K562 (cell line): ENCODE results near the gene ABLIM1. TPM values are rescaled to one million over a fixed set of nuclear protein-coding genes. Genes with fewer than 3 reads are reported as not detected.

Experiments used
- ATAC-seq: fragments of 200-7000 bp; cut with Tn5 transposase; 3 replicates; pipeline ENCODE4 v1.9.1; 2020; ENCODE audit warnings: moderate library complexity
- BruUV-seq: library from RNA; stranded (reverse); fragments of 400-500 nt; replicated peaks from 2 replicates; lab custom pipeline; 2021; lab: Mats Ljungman, UMichigan
- CTCF ChIA-PET: fragments of 300-600 bp; formaldehyde crosslinking; extraction: SDS; loops from one replicate; lab custom pipeline; 2021; ENCODE audit warnings: low intra/inter-chr PET ratio; lab: Yijun Ruan, JAX
- POLR2A ChIA-PET: fragments of 300-600, 350-650 bp; sonication (Branson Sonifier 250); formaldehyde crosslinking; extraction: SDS; loops from one replicate; lab custom pipeline; 2021; ENCODE audit warnings: antibody characterized with exemption, inconsistent platforms; lab: Yijun Ruan, JAX
- DNase-seq, 4 experiments: peaks; one replicate each; pipeline versions ENCODE4 v3.0.0 to v3.0.0-alpha.2; 2011 to 2018; ENCODE audit warnings: low spot score in 3 of 4, mixed read lengths in 3 of 4; ENCODE audit errors: extremely low read depth in 1 of 4
- FAIRE-seq: peaks from 2 replicates; lab custom pipeline; 2011; peaks lifted over from hg19 to GRCh38; lab: Jason Lieb, UNC
- H2AFZ ChIP-seq: 2 replicates; pipeline ENCODE4 v1.6.0; 2011; ENCODE audit warnings: low read depth, low read length, control low read depth, inconsistent platforms
- H3K27ac ChIP-seq: fragments of 200-600 bp; 3 replicates; pipeline ENCODE4 v1.8.0; 2011; ENCODE audit warnings: low read depth, mild to moderate bottlenecking, control low read depth, inconsistent platforms, low read length, moderate library complexity, mixed read lengths; ENCODE audit errors: extremely low read depth
- H3K27me3 ChIP-seq, 2 experiments: fragments of 300-600 bp in 1 of 2; 2 replicates in 1 of 2; 3 replicates in 1 of 2; pipeline versions ENCODE4 v1.6.0 to v1.8.0; 2011; ENCODE audit warnings: inconsistent platforms in 2 of 2, low read length in 2 of 2, mild to moderate bottlenecking in 1 of 2, mixed read lengths in 1 of 2, moderate library complexity in 1 of 2; ENCODE audit not compliant: control insufficient read depth in 2 of 2, insufficient read depth in 2 of 2
- H3K36me3 ChIP-seq: fragments of 300-600 bp; 3 replicates; pipeline ENCODE4 v1.8.0; 2011; ENCODE audit warnings: mild to moderate bottlenecking, low read length, inconsistent platforms; ENCODE audit not compliant: control insufficient read depth, insufficient read depth
- H3K4me1 ChIP-seq, 2 experiments: fragments of 200-600 bp in 1 of 2; replicated peaks in 1 of 2; 2 replicates in 1 of 2; 3 replicates in 1 of 2; pipeline versions ENCODE4 v1.5.1 to v1.8.0; 2011; ENCODE audit warnings: inconsistent platforms in 2 of 2, low read length in 2 of 2, mild to moderate bottlenecking in 1 of 2, mixed read lengths in 1 of 2, moderate library complexity in 1 of 2; ENCODE audit not compliant: control insufficient read depth in 2 of 2, insufficient read depth in 2 of 2
- H3K4me2 ChIP-seq: 2 replicates; pipeline ENCODE4 v1.6.1; 2011; ENCODE audit warnings: low read length, control low read depth, inconsistent platforms, mixed read lengths; ENCODE audit not compliant: insufficient read depth
- H3K4me3 ChIP-seq: fragments of 200-600 bp; sonication (generic), shearing (Covaris generic); 2 replicates; pipeline ENCODE4 v1.5.1; 2016; ENCODE audit warnings: control low read depth, inconsistent platforms
- H3K79me2 ChIP-seq: fragments of 200-600 bp; 3 replicates; pipeline ENCODE4 v1.8.0; 2011; ENCODE audit warnings: low read length, inconsistent platforms; ENCODE audit not compliant: control insufficient read depth, insufficient read depth
- H3K9ac ChIP-seq, 2 experiments: 2 replicates each; pipeline versions ENCODE4 v1.6.0 to v1.6.1; 2011; ENCODE audit warnings: low read depth in 2 of 2, low read length in 2 of 2, control low read depth in 1 of 2, inconsistent platforms in 1 of 2, mild to moderate bottlenecking in 1 of 2, mixed read lengths in 1 of 2; ENCODE audit not compliant: insufficient read depth in 1 of 2
- H3K9me1 ChIP-seq: one replicate; pipeline ENCODE4 v1.6.0; 2011; ENCODE audit warnings: inconsistent platforms, mild to moderate bottlenecking, low read length, moderate library complexity; ENCODE audit not compliant: control insufficient read depth, insufficient read depth
- H3K9me3 ChIP-seq: replicated peaks from 2 replicates; pipeline ENCODE4 v1.5.1; 2011; ENCODE audit warnings: low read depth, low read length, inconsistent platforms; ENCODE audit not compliant: control insufficient read depth, insufficient read depth
- H4K20me1 ChIP-seq: replicated peaks from 2 replicates; pipeline ENCODE4 v1.6.1; 2011; ENCODE audit warnings: low read length, inconsistent platforms, mixed read lengths; ENCODE audit not compliant: control insufficient read depth, insufficient read depth
- GABPA ChIP-seq: fragments of 200-800 bp; sonication (Bioruptor generic); conservative IDR thresholded peaks from 2 replicates; pipeline ENCODE4 v1.6.1; 2016; ENCODE audit warnings: low read depth, missing genetic modification characterization, missing compliant biosample characterization
- PPARD ChIP-seq: fragments of 250-450 bp; sonication (Bioruptor Pico); IDR thresholded peaks from 2 replicates; pipeline ENCODE4 v1.8.0; 2022; ENCODE audit warnings: inconsistent platforms, mild to moderate bottlenecking, moderate library complexity
- TSHZ1 ChIP-seq: fragments of 250-450 bp; sonication (Bioruptor Pico); IDR thresholded peaks from 2 replicates; pipeline ENCODE4 v1.4.0; 2020; ENCODE audit warnings: mild to moderate bottlenecking, moderate library complexity
- ZMIZ1 ChIP-seq, 2 experiments: fragments of 150-350 bp in 1 of 2; IDR thresholded peaks; 2 replicates each; pipeline ENCODE4 v1.6.1; 2012 to 2016; ENCODE audit warnings: low read depth in 2 of 2, low read length in 2 of 2, mild to moderate bottlenecking in 1 of 2, moderate library complexity in 1 of 2
- ZNF146 ChIP-seq: IDR thresholded peaks from one replicate; pipeline ENCODE4 v1.6.1; 2018; ENCODE audit warnings: missing compliant biosample characterization; ENCODE audit not compliant: unreplicated experiment
- ZNF445 ChIP-seq: fragments of 250-450 bp; sonication (Bioruptor Pico); IDR thresholded peaks from 2 replicates; pipeline ENCODE4 v1.4.0; 2020; ENCODE audit warnings: low read depth, mild to moderate bottlenecking, moderate library complexity
- WGBS: fragments of 100-300 bp; shearing (Covaris generic); methylation state at CpG from one replicate; pipeline ENCODE4 v1.1.6; 2016; ENCODE audit warnings: low coverage, mixed read lengths; ENCODE audit not compliant: insufficient coverage; ENCODE audit errors: missing lambda C conversion rate; 5-methylcytosine and 5-hydroxymethylcytosine counted together
- in situ Hi-C: fragments of 300-500 bp; cut with MboI; formaldehyde crosslinking; loops from 4 replicates; pipeline ENCODE4 v1.15.0; 2018; ENCODE audit warnings: inconsistent platforms, mixed read lengths
- intact Hi-C: fragments of 100-400 bp; cut with micrococcal nuclease; formaldehyde crosslinking; loops from 2 replicates; pipeline ENCODE4 v1.14.2; 2022
- polyA plus RNA-seq, 8 experiments: library from polyadenylated mRNA; depleted of rRNA in 4 of 8; stranded (reverse) in 5 of 8; unstranded in 3 of 8; fragments of >200 nt; fragmentation: Nextera tagmentation in 2 of 8; fragmentation: Illumina TruSeq in 1 of 8; extraction: Ambion mirVana in 2 of 8; extraction: Trizol in 1 of 8; gene quantifications; 2 replicates each; pipeline versions ENCODE4 v1.2.1 to v1.2.3, GENCODE V29; 2011 to 2014; ENCODE audit warnings: inconsistent platforms in 1 of 8, missing spikeins in 1 of 8
- total RNA-seq, 7 experiments: library from RNA; depleted of rRNA in 6 of 7; stranded (reverse); fragments of >200 nt in 6 of 7; fragmentation: Illumina TruSeq in 2 of 7; extraction: Trizol in 2 of 7; gene quantifications; 2 replicates each; pipeline versions ENCODE4 v1.2.1 to v1.2.3, GENCODE V29; 2011 to 2021; ENCODE audit warnings: low replicate concordance in 1 of 7

ABLIM1 gene
- total and polyA plus RNA-seq, 9 of the 15 experiments (the other 6 are each of a cell fraction or from before 2014, with no cell fraction given): 0.07 to 0.49 (median 0.14) TPM; not detected in 6

- no peak overlapping the region for H2AFZ ChIP-seq
- no peak for FAIRE-seq
- 14% methylated on average over 1 of the region's 1 CpG for WGBS
- no peaks in the 10 kb centered on the region for H3K9me3 ChIP-seq
- no peaks in the 10 kb centered on the region for H3K36me3 ChIP-seq
- H3K4me2 ChIP-seq: no peak overlapping the region
- peaks cover 2 to 6% of the 10 kb centered on the region in 2 experiments; a peak in 3 of 5 replicates for H3K4me1 ChIP-seq
- H3K27ac ChIP-seq: no peak overlapping the region
- TF ChIP-seq ZNF146: peak; percentile 50
- no peak for TF ChIP-seq PPARD (CRISPR knock-in tag)
- TF ChIP-seq, all 486 proteins: peak for 1
- H3K4me3 ChIP-seq: no peak overlapping the region
- H3K79me2 ChIP-seq: no peaks in the 10 kb centered on the region
- intact Hi-C loops (no loop called here), in situ Hi-C loops (no loop called here)
- H4K20me1 ChIP-seq: no peaks in the 10 kb centered on the region
- ATAC-seq: no peak
- H3K27me3 ChIP-seq: peaks cover 0 to 13% of the 10 kb centered on the region in 2 experiments; a peak in 3 of 5 replicates
- no peak for DNase-seq
- BruUV-seq: no TSS peak
- no peak overlapping the region for H3K9ac ChIP-seq
- H3K9me1 ChIP-seq: no peaks in the 10 kb centered on the region
- ChIA-PET POLR2A (no interaction called here), CTCF (no interaction called here)
Measured at GRCh38 chr10:114406455-114406854, 251.6 kb downstream of the ABLIM1 start.

- DNase-seq: no peak
- H3K36me3 ChIP-seq: no peaks in the 10 kb centered on the region
- intact Hi-C loops: no loop called here
- H4K20me1 ChIP-seq: no peaks in the 10 kb centered on the region; the same call in 1 of the 2 replicates
- H2AFZ ChIP-seq: no peak overlapping the region
- no peak for FAIRE-seq
- H3K27me3 ChIP-seq: peaks cover 0 to 13% of the 10 kb centered on the region in 2 experiments; a peak in 3 of 5 replicates
- POLR2A ChIA-PET: interaction anchor here (0.6 kb wide), 1 partner anchor 308 kb away, joined by 3 read pairs; no protein-coding TSS in a partner anchor
- H3K4me1 ChIP-seq: peaks cover 2 to 6% of the 10 kb centered on the region in 2 experiments; a peak in 3 of 5 replicates
- BruUV-seq: no TSS peak
- no peaks in the 10 kb centered on the region for H3K9me3 ChIP-seq
- no peak overlapping the region for H3K4me3 ChIP-seq
- no peak for ATAC-seq
- H3K27ac ChIP-seq: no peak overlapping the region
- H3K9ac ChIP-seq: no peak overlapping the region
- in situ Hi-C loops: no loop called here
- H3K4me2 ChIP-seq: no peak overlapping the region
- CTCF ChIA-PET: no interaction called here
- no peaks in the 10 kb centered on the region for H3K9me1 ChIP-seq
- WGBS: 5% methylated on average over 13 of the region's 16 CpGs
- no peaks in the 10 kb centered on the region for H3K79me2 ChIP-seq
- no peak for TF ChIP-seq GABPA (tag)
- TF ChIP-seq TSHZ1: no peak
- no peak for TF ChIP-seq ZMIZ1 (IDR thresholded peaks at IDR 0.05; ENCODE audit: low read depth in 2 of 2, low read length in 2 of 2)
- TF ChIP-seq ZNF445 (CRISPR knock-in tag): no peak
Measured at GRCh38 chr10:114405011-114405350, 253.1 kb downstream of the ABLIM1 start.
